GM21717 (cell line): Measurements from ENCODE around the gene TIMP4.
A peak's percentile ranks its signal among the peaks of the same experiment; 100 is the strongest.

ENCODE experiments used
- ATAC-seq: cut with Tn5 transposase; IDR thresholded peaks from one replicate; pipeline ENCODE4 v1.9.1; 2021; ENCODE audit warnings: mild to moderate bottlenecking, moderate library complexity; ENCODE audit not compliant: unreplicated experiment

Gene TIMP4

DNA sequence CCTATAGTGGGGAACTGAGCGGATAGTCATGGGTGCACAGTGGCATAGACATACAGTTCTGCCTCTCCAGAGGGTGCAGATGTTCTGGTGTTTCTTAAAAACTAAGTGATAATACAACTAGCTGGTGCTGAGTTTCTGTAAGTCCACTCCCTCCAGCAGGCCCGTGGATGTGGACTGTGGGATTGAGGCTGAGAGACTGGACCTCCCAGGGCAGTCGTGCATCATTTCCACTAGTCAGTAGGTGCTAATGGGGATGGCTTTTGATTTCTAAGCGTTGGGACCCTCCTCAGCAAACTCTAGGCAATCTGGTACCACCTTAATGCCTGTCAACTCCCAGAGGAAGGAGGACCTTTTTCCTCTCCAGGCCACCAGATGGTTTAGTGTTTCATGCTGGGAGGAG, 27.3 kb upstream of the TIMP4 start:
- ATAC-seq: no peak

DNA sequence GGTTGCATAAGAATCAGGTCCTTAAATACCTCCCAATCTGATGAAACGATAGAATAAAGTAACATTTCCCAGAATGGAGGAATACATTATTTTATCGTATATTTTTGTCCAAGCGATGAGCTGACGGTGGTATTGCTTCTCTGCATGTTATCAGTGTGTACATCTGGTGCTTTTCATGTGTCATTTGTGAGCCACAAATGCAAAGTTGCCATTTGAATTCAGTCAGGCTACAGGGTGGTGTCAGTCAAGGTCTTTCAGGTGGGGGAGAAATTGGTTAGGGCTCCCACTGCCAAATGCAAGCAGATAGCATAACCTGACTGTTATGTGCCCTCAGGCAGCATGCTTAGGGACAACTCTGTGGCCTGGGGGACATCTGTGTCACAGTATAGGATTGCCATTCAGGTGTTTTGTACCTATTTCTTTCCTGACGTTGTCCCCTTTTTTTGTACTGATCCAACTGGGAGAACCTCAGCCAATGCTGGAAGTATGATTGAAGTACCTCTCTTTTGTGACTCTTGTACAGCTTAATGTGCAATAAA, 26.5 kb upstream of the TIMP4 start:
- no peak for ATAC-seq

DNA sequence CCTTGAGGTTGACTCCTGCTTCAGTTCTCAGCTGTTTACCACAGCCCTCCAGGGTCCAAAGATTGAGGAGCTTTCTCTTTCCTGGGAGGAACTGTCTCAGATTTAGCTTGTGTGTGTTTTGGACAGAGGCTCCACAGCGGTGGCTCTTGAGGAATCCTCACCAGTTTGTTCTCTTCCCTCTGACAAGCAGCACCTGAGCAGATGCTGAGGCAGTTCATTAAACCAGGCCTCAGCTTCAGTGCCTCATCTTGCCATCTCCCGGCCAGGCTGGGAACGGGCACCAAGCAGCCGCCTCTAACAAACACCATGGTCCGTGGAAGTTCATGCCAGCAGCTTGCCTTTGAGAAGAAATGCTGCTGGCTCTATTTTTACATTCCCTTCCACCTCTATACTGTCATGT, 25.8 kb upstream of the TIMP4 start:
- ATAC-seq: no peak

DNA sequence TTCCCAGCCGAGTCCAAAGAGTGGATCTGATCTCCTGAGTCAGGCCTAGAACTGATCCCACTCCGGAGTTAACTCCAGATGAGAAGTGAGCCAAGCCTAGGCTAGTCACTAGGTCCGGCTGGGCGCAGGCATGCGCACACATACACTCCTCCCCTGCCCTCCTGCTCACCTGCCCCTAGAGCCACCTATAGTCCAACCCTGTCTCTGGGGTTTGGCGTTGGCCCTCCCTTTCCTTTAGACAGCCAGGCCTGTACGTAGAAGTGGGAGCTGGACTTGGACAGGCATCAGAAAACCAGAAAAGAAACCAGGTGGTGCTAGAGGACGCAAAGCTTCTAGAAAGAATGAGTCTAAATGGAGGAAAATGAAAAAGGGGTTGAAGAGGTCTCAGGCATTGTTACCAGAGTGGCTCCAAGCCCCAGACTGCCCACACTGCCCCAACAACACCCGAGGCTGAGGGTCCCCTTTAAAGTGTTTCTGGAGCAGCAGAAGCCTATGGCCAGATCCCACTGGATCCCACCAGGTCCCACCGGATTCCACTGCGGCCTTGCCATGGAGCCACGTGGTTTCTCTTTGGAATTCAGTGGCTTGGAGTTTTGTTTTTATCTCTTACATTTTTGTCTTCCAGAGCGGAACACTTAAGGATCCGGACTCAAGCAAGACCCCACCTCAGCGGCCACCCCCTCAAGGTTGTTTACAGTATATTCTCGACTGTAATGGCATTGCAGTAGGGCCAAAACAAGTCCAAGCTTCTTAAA, 24.2 kb upstream of the TIMP4 start:
- no peak for ATAC-seq

DNA sequence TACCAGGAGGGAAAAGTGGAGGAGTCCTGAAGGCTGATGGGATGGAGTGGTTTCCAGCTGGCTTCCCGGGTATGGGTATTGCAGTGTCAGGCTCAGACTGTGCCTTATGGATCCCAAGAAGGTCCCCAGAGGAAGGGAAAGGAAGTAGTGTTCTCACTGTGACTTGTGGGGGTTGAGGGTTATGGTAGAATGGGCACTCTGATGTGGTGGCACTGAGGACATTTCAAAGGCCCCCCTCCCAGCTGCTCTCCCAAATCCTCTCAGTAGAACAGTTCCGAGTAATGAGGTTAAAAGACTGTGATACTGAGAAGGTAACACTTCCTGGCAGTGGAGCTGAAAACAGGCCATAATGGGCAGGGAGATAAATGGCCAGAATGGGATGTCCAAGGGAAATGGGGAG, 23.1 kb upstream of the TIMP4 start:
- no peak for ATAC-seq

DNA sequence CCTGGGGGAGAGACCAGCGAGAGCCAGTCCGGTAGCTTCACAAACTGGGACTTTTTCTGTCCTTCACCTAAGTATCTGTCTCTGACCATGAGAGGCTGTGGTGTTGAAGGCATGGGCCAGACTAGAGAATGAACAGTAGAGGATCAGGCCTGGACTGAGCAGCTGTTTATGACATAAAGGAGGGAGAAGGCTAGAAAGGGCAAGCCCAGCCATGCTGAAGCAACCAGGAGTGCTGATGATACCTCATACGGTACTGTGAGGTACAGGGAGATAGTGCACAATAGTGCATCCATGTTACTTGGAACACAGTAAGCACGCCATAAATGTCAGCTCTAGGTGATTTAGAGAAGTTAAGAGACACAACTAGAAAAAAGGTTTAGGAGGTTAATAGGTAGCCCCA, 22.6 kb upstream of the TIMP4 start:
- ATAC-seq: no peak

DNA sequence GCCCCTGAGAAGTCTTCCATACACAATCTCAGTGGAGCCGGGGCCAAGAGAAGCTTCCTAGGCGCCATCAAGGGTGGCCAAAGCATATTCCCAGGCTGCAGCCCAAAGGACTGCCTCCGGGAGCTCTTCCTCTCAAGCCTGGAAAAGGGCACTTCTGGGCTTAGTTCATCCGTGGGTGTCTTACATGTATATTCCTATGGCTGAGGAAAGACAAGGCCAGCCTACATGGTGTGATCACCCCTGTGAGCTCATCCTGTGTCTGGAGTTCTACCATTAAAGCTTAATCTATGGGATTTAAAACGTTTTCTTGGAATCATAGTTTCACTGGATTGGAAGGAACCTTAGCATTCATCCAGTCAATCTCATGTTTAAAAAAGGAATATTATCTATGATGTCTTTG, 21.9 kb upstream of the TIMP4 start:
- no peak for ATAC-seq

DNA sequence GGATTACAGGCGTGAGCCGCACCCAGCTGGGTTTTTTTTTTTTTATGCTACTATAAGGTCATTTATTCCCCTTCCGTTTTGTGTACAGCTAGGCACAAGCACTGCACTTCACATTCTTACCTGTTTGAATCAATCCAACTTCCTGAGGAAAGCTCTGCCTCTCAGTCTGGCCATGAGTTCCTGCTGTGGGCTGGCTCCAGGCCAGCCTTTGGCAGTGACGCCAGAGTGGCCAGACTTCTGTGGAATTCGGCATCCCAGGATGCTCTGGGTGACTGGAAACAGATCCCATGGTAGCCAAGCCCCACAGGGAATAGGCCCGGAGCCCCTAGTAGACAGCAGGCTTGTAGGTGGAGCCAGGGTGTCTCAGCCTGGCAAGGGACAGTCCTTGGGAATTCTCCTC, 21.5 kb upstream of the TIMP4 start:
- ATAC-seq: no peak

DNA sequence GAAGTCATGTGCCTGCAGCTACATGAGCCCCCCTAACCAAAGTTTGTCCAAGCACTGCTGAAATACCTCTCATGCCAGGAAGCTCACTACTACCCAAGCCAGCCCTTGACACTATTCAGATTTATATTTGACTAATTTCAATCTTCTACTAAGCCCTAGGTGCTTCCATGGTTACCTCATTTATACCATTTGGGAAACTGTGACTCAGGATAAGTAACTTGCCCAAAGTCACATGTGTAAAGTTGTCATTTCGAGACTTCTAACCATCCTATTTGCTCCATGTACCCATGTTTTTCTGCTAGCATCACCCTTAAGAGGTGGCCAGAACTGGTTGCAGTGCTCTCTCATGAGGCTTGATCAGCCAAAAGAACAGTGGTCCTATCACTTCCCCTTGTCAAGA, 20.7 kb upstream of the TIMP4 start:
- ATAC-seq: peak; percentile 36

DNA sequence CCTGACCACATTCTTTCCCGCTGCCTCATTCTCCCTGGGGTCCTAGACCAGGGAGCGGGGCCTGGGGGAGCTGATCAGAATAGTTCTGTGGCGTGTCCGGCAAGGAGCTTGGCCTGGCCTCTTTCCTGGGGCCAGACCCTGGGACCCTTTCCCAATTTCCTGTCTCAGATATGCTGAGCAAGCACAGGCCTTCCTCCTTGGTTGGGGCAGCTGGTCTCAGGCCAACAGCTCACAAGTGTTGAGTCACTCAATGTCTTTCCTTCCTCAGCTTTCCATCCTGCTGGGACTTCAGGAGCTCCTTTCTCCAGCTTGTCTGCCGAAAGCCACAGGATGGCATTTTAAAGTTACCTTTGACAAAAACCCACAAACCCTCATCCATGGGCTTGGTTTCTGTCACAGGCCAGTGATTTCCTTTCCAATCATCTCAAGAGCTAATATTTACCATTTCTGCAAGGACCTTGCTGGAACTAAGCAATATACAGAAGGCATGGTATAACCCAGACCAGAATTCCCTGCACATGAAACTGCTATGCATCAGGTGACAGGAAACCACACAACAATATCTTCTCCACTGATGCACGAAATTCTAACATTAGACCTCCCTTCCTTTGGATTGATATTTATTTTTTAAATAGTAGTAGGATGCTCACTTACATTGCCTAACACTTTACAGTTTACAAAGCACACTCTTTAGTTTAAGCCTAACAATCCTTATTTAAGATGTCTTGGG, 19.5 kb upstream of the TIMP4 start:
- no peak for ATAC-seq

DNA sequence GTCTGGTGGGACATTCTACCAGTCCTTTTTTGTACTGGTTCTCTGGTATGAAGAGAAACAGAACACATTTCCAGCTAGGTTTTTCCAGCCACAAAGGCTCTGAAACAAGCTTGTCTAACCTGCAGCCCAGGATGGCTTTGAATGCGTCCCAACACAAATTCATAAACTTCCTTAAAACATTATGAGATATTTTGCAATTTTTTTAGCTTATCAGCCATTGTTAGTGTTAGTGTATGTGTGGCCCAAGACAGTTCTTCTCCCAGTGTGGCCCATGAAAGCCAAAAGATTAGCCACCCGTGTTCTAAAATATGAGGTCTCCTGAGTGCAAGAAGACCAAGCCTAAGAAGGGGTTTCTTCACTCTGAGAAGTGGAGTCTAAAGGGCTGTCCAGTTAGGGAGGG, 18.4 kb upstream of the TIMP4 start:
- no peak for ATAC-seq

DNA sequence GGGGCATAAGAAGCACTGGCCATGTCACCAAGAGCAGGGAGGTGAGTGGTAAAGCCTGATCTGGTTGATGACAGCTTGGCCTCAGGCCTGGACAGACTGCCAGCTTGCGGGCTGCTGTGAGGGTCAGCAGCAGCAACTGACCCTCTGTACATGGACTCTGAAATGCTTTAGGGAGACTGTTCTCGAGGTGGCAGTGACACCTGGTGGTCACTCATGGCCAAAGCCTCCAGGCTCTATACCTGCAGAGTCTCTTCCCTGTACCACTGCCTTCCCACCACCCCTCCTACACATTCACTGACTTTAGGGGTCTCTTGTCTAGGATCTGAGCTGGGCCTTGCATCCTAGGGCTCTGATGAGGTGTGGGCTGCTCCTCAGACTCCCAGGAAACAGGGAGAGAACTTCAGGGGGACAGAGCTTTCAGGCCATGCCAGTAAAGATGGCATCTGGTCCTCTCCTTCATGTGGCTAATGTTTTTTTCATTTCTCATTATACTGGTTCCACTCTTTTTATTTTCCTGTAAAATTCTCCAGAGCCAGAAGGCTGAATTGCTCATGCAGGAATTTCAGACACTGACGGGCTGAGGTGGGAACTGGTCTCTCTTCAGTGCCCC, 17.2 kb upstream of the TIMP4 start:
- no peak for ATAC-seq

DNA sequence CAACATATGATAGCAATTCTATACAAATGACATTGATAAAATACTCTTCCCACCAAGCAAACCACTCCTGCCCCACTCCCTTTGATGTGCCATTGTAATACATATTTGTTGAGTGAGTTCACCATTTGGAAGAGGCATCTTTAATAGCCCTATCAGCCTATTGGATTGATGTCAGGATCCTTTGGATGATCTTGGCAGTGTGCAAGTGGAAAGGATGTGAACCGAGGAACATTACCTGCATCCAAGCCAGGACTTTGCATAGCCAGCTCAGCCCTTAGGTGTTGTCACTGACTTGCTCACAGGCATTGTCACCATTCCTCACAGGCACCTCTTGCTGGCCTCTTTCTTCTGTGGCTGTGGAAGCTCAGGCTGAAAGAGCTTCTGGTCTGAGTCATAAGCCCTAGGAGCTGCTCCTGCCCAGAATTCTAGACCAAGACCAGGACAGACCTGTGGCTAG, 16.5 kb upstream of the TIMP4 start:
- ATAC-seq: no peak

DNA sequence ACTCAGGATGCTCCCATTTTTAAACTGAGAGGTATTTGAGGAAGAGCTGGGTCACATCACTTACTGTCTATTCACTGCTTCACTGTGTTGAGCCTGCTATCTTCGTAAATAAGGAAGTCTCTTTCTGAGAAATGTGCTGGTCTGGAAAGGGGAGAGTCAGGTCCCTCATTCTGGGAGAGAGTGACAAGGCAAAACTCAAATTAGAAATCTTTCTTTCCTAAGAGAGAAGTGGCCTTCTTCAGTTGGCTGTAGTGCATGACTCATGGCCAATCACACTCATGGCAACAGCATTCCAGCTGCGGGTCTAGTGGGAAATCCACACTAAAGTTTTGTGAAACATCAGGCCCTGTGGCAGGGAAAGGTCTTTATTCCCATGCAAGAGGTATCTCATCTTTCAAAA, 11.5 kb upstream of the TIMP4 start:
- no peak for ATAC-seq

DNA sequence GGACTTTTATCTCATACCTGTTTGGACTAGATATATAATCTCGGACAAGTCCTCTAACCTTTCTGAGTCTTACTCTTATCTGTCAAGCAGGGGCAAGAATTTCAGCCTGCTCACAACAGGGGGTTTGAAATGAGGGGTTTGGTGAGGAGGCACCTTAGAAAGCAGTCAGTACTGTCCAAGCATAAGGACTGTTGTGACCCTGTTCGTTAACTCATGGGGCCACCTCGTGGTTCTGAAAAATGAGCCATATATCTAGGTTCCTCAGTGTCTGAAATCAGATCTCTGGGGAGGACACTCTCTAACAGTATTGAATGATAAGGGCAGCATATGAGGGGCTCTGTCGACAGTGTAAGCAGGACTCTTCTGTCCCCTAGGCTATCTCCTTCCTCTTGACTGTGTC, 7.2 kb upstream of the TIMP4 start:
- no peak for ATAC-seq

DNA sequence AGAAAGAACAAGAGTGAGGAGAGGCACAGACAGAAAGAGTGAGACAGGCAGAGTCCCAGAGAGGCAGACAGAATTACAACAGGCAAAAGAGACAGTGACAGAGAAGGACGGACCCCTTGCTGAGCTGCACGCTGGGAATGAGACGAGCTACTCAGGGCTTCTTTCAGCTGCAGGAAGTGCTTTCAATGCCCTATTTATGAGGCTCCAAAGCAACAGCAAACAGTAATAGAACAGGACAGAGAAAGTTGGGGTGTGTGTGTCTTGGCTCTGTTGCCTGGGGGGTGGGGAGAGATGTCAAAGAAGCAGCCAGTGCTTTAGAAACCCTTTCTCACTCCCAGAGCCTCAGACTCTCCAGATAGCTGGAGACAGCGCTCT, 502 bp upstream of the TIMP4 start:
- ATAC-seq: no peak

DNA sequence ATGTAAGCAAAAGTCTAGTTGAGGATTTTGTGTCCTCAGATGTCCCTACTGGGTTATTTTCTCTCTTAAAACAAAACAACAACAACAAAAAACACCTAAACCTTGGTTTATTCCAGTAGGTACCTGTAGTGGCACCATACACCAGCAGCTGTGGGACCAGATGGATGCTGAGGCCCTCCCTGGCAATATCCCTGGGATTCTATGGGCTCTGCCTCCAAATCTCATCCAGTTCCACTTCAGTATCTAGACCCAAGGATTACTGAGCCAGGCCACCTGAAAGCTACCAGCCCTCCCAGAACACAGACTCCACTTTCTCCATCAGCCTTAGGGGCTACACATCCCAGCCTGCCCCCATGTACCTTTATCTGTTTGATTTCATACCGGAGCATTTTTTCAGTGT, 1.7 kb downstream of the TIMP4 start:
- no peak for ATAC-seq

DNA sequence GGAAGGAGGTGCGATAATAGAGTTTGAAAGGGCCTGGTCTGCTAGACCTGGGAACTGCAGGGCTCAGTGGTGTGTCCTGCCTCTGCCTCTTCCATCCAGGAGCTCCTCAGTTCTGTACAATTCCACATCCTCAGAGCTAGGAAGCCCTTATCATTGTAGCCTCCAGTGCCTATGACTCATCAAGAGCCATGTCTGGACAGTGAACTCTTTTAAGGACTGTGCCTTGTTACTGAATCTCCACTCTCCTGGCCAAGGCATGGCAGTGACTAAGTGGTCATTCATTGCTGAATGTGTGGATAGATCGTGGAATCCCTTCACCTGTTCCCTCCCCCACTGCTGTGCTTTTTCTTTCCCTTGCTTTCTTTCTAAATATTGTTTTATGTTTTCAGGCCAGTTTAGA, 2.9 kb downstream of the TIMP4 start:
- ATAC-seq: no peak

DNA sequence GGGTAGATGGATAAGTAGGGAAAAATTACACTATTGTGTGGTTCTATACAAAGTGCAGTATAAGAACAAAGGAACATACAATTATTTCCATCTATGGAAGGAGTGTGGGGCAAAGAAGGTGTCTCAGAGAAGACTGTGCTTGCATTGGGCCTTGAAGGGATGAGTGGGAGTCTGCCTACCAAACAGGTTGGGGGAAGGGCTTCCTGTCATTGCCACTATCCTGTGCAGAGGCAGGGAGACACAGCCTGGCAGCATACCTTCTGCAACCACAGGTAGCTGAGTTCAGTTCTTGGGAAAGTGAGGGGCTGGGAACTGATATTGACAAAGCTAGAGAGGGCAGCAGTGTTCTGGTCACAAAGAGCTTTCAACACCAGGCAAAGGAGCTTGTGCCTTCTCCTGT, 3.4 kb downstream of the TIMP4 start:
- no peak for ATAC-seq

DNA sequence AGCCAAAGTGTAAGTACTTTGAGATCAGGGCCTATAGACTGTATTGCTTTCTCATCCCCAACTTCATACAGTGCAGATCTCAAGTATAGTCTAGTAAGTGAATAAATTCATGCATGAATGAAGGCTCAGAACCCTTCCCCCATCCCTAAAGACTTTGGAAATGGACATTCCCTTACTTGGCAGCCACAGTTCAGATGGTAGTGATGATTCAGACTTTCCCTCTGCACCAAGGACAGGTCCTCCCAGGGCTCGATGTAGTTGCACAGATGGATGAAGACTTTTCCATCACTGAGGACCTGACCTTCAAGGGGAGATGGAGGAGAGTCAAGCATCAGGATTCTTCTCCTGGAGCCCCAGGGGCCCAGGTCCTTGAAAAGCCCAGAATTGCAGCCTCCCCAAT, 4.6 kb downstream of the TIMP4 start:
- no peak for ATAC-seq

DNA sequence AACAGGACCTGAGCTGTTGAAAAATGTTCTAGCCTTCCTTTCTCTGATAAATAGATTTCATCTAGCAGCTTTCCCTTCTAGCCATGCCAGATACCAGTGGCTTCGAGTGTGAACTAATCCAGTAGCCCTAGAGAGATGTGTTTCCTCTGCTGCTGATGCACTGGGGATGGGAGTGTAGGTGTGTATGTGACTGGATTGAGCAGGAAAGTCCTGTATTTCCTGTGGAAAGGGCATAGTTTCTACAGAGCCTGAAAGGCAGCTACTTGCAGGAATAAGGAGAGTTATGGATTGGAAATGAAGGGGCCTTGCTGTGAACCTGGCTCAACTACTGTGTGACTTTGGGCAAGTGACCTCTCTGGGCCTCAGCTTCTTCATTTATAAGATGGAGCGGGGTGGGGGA, 8.6 kb downstream of the TIMP4 start:
- no peak for ATAC-seq

DNA sequence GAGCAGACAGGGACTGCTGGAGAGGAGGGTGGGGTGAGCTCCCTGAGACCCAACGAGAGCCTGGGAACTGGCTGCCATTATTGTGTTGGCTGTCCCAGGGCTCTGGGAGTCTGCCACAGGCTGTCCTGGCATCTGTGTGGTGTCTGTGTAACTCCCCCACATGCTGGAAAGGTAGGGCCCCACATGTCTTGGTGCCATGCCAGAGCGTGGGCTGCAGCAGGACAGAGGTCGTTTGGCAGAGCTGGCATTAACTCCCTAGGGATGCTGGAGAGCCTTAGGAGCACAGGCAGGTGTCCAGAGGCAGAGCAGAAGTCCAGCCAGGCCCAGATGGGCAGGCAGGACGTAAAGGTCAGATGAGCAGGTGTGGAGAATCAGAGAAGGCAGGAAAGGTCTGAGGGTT, 9.7 kb downstream of the TIMP4 start:
- no peak for ATAC-seq
